HG03442 (cell line): Measurements from ENCODE around the gene EIF4E3.

Experiments used
- ATAC-seq: cut with Tn5 transposase; IDR thresholded peaks from one replicate; pipeline ENCODE4 v1.9.1; 2021; ENCODE audit warnings: mild to moderate bottlenecking, moderate library complexity; ENCODE audit not compliant: unreplicated experiment

The EIF4E3 gene

GRCh38 chr3:71690341-71690841, 34.8 kb downstream of the EIF4E3 start:
- ATAC-seq, result no peak

GRCh38 chr3:71689291-71689690, 35.9 kb downstream of the EIF4E3 start:
- ATAC-seq, result peak; percentile 58

DNA sequence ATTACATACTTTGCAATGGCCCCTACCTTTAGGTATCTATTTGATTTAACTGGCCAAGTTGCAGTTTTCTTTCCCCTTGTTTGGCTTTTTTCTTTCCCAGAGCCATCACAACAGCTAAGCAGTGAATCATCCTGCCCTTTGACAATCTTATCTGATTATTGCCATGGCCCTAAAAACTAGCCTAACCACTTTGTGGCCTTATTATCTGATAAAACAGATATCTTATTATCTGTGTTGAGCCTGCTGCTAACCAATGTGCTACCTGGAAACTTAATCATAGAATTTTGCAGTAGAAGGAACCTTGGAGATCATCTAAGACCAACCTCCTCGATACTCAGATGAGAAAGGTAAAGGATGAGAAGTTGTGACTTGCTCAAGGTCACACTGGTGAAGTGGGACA, 37.1 kb downstream of the EIF4E3 start:
- no peak for ATAC-seq

DNA sequence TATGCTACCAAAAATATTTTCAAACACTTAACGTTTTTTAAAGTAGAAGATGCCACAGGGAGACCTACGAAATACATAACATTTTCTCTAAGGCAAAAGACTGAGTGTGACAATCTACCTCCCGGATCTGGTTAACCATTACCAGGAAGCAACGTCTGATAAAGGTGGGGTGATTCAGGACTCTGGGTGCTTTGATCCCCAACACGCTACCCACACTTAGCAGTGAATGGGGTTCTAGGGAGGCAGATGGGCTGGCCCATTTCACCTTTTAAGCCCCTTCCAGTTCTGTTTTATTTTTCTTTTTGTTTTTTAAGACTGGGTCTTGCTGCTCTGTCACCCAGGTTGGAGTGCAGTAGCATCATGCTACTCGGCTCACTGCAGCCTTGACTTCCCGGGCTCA, 39.5 kb downstream of the EIF4E3 start:
- ATAC-seq, result no peak

DNA sequence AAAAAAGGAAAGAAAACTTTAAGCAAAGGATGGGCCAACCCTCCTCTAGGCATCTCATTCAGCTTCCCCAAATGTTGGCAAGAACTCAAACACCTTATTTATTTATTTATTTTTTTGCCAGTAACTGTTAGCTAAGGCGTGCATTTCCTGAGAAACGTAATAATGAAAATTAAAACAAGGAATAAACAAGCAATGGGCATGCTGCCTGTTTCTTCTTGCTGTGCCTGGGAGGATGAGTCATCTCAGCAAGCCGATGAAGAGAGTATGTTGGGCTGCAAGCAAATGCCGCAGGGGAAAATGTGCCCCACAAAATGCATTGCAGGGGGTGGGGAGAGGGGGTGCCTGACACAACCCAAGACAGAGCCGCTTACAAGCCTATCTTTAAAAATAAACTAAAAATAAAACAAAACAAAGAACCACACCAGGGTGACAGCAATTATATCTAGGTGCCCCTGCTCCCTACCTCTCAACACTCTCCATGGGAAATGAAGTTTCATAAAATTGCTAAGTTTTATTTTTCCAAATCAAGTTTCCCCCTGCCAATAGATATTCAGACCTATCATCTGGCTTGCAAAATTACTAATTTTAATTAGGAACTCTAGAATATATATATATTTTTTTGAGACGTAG, 40.3 kb downstream of the EIF4E3 start:
- no peak for ATAC-seq

DNA sequence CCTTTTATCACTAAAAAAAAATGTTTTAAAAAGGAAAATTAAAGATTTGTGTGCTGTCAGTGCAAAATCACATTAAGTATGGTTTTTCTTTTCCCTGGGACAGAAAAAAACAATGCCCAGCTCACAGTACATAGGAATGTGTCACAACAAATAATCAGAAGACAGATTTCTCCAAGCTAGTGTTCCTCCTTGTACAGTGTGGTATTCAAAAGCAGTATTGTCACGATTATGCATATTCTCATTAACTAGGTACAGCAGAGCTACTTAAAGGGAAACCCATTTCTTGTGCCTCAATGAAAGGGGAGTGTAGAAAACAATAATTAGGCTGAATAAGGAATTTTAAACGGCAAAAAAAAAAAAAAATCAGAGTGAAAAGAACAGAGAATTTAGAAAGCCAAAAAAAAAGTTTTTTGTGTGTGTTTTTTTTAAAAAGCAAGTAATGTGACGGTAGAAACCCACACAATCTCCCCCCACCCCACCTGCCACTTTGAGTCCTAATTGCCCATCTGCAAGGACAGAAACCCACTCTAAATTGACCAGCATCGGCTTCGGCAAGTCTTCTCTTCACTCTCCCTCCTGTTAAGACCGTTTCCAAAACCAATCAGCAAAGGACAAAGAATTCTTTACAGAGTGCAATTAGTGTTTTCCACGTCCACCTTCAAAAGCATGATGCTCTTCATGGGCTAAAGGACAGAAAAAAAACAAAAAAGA, 41.0 kb downstream of the EIF4E3 start:
- no peak for ATAC-seq

GRCh38 chr3:71681224-71681668, 44.0 kb downstream of the EIF4E3 start:
- ATAC-seq, result no peak

DNA sequence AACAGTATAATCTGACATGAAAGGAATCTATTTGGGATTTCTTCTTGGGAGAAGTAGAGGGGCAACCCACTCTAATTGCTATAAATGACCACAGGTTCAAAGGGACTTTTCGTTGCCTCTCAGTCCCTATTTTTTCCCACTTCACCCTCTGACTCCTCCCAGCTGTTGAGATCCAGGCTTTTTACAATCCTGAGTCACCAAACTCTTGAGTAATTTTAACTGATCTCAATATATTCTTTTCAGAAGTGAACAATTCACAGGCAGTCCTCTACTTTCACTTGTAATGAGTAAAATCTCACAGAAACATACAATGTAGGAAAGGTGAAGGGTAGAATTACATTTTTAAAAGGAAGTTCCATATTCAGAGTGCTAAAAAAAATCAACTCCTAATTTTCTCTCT, 44.6 kb downstream of the EIF4E3 start:
- no peak for ATAC-seq

DNA sequence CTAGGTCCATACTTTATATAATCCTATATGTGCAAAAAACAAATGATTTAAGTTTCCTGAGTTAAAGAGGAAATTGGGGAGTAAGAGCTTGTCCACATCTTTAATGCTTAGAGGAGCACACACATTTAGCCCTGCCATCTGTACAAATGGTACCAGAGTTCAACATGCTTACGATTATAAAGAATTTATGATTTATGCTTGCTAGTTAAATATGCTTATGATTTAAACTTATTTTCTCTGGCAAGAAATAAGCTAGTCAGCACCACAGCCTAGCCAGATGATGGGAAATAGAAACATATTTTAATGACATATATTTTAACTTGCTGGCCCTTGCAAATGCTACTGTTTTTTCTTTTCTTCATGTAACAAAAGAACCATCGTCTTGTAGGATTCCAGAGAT, 48.3 kb downstream of the EIF4E3 start:
- ATAC-seq, result no peak

- no peak for ATAC-seq
Measured at GRCh38 chr3:71673486-71673885, 51.7 kb downstream of the EIF4E3 start.

DNA sequence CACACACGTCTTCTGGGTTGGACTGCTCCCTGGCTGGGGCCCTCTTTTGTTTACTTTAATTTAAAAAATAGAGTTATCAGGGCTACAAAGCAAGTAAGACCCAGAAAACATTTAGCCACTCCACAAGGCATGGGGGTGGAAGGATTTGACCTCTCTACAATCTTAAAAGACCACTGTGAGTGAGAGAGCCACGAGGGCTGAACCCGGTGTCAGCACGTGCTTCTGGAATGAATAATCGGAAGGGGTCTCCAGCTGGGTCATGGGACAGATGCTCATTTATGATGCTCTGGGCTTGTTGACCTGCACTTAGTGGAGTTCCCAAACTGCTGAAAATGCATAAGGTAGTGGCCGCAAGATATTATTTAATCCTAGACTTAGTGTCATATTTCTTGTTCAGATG, 52.4 kb downstream of the EIF4E3 start:
- ATAC-seq, result no peak

- ATAC-seq, result no peak
Measured at GRCh38 chr3:71672340-71672739, 52.9 kb downstream of the EIF4E3 start.

DNA sequence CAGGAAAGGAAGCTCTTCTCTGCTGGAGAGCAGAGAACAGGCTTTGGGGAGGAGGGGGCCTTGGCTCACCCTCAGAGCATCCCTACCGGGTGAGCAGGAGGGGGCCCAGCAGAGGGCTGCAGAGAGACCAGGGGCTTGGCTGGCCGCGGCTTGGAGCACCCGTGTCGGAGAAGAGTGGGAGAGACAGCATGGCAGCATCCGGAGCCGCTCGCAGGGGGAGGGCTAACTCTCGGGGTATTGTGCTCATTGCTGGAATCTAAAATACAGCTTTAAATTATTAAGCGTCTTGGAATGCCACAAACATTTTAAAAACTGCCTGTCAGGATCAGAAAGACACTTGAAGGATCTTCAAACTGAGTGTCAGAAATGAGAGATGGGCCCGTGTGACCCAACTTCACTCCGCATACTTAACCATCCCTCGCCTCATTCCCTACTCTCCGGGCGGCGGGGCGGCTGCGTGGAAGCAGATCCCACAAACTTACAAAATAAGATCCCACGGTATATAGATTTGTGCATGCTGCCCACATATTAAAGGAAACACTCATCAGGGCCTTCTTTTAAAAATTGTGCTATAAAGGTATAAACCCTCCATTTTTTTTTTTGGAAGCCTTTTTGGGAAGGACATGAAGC, 53.9 kb downstream of the EIF4E3 start:
- no peak for ATAC-seq

DNA sequence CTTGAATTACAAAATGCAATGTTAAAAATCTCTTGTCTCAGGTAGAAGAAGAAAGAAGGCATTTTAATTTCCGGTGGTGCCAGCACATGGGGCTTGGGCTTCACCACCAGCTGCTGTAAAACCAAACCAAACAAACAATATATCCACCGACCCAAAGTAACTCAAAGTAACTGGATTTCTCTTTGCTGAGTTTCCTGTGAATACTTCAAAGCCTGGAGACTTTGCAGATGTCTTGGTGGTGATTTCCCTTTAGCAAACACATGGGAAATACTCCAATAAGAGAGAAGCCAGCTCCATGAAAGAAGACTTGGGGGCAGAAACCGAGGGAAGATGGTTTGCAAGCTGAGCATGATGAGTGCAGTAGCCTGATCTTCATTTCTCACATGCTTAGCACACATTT, 62.6 kb downstream of the EIF4E3 start:
- ATAC-seq, result no peak

- no peak for ATAC-seq
Measured at GRCh38 chr3:71662056-71662455, 63.1 kb downstream of the EIF4E3 start.

DNA sequence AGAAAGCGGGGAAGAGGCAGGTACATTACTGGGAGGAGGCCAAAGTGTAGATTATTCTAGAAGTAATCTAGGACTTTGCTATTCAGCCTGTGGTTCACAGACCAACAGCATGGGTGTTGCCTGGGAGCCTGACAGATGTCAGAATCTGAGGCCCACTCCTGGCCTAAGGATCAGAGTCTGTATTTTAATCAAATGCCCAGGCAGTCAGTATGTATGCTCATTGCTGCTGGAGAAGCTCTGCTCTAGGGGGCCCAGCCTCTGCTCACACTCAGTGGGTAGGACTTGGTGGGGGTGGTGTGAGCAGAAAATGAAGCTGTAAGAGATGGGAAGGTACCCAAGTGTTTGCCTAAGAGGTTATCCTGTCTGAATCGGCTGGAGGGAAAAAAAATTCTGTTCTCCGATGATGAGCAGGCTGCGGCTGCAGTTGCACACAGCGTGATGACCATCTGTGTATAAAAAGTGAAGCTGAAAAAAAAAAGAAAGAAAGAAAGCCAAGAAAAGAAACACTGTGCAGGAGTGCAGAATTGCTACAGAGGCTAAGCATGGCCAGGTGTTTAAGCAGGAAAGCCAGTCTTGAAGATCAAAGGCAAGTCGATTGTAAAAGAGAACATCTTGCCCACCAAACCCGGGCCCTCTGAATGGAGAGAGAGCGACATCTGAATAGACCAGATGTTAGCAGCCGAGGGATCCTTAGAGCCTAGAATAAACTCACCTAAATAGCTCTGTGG, 65.2 kb downstream of the EIF4E3 start:
- ATAC-seq, result no peak

GRCh38 chr3:71657831-71658530, 67.2 kb downstream of the EIF4E3 start:
- ATAC-seq, result no peak

- ATAC-seq, result no peak
Measured at GRCh38 chr3:71655061-71655460, 70.1 kb downstream of the EIF4E3 start.

DNA sequence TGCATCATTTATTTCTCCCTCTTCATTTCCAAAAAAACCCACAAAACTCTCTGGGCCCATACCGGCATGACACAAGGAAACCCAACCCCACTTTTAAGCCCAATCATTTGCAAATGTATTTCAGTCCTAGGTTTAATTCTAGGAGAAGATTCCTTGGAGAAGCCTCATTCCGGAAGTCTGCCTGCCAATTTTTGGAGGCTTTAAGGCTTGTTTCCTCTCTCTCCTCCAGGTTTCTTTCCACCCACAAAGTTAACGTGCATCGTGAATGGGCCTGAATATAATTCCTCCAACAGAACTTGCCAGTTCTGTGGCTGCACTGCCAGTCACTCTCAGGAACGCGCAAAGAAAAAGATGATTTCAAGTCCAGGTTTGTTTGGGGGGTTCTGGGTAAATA, 71.8 kb downstream of the EIF4E3 start:
- ATAC-seq, result no peak

- no peak for ATAC-seq
Measured at GRCh38 chr3:71652781-71653413, 72.3 kb downstream of the EIF4E3 start.
